ENCODE measurements around the gene SUPT3H.
"Not testable (repeated sequence)": the region's sequence is repeated elsewhere in the genome, so short reads cannot be mapped to it uniquely, and the experiment has no call there.

GRCh38 chr6:45145658-45146057, 232.1 kb downstream of the SUPT3H start:
- TF ChIP-seq CTCF, POLR2A, EP300 (IDR thresholded peaks at IDR 0.05): not testable (repeated sequence)
